ENCODE results near the gene NMU.
A peak's percentile ranks its signal among the peaks of the same experiment; 100 is the strongest.

The NMU gene

GRCh38 chr4:55650483-55650882, 14.4 kb upstream of the NMU start:
- Histone ChIP-seq H3K79me2 (no peaks in the 10 kb centered on the region), H3K4me1 (no peaks in the 10 kb centered on the region), H3K36me3 (ENCODE audit: control insufficient read depth, insufficient read depth, low read length) (no peaks in the 10 kb centered on the region), H3K9me3 (ENCODE audit: control insufficient read depth, low read length) (no peaks in the 10 kb centered on the region), H3K4me3 (ENCODE audit: low read depth, low read length) (no peak overlapping the region), H3K27ac (no peak overlapping the region), H3K27me3 (ENCODE audit: control insufficient read depth, insufficient read depth, low read length) (no peaks in the 10 kb centered on the region), H3K9ac (no peak overlapping the region), H3K4me2 (ENCODE audit: low read length) (no peak overlapping the region), H2AFZ (no peak overlapping the region)
- TF ChIP-seq CTCF (IDR thresholded peaks at IDR 0.05), result no peak

- Histone ChIP-seq H3K9ac (no peak overlapping the region), H3K27ac (no peak overlapping the region), H3K27me3 (ENCODE audit: control insufficient read depth, insufficient read depth, low read length) (no peaks in the 10 kb centered on the region), H2AFZ (no peak overlapping the region), H3K4me1 (no peaks in the 10 kb centered on the region), H3K36me3 (ENCODE audit: control insufficient read depth, insufficient read depth, low read length) (no peaks in the 10 kb centered on the region), H3K9me3 (ENCODE audit: control insufficient read depth, low read length) (no peaks in the 10 kb centered on the region), H3K79me2 (no peaks in the 10 kb centered on the region), H3K4me3 (ENCODE audit: low read depth, low read length) (no peak overlapping the region), H3K4me2 (ENCODE audit: low read length) (no peak overlapping the region)
- TF ChIP-seq CTCF (IDR thresholded peaks at IDR 0.05), result no peak
These were observed 1.2 kb upstream of the NMU start for GRCh38 chr4:55637272-55637820.

GRCh38 chr4:55636656-55636999, 530 bp upstream of the NMU start:
- H3K36me3 ChIP-seq (ENCODE audit: control insufficient read depth, insufficient read depth, low read length), result no peaks in the 10 kb centered on the region
- H3K4me3 ChIP-seq (ENCODE audit: low read depth, low read length), result peak overlapping the region; percentile 34
- peak overlapping the region; percentile 64 for H3K4me2 ChIP-seq (ENCODE audit: low read length)
- no peak overlapping the region for H3K9ac ChIP-seq
- no peaks in the 10 kb centered on the region for H3K9me3 ChIP-seq (ENCODE audit: control insufficient read depth, low read length)
- H3K27ac ChIP-seq, result no peak overlapping the region
- no peaks in the 10 kb centered on the region for H3K4me1 ChIP-seq
- TF ChIP-seq CTCF (IDR thresholded peaks at IDR 0.05), result no peak
- H3K79me2 ChIP-seq, result no peaks in the 10 kb centered on the region
- H2AFZ ChIP-seq, result no peak overlapping the region
- H3K27me3 ChIP-seq (ENCODE audit: control insufficient read depth, insufficient read depth, low read length), result no peaks in the 10 kb centered on the region

- Histone ChIP-seq H3K36me3 (ENCODE audit: control insufficient read depth, insufficient read depth, low read length) (no peaks in the 10 kb centered on the region), H3K4me1 (no peaks in the 10 kb centered on the region), H3K79me2 (no peaks in the 10 kb centered on the region), H3K4me2 (ENCODE audit: low read length) (peak overlapping the region; percentile 64), H2AFZ (no peak overlapping the region), H3K4me3 (ENCODE audit: low read depth, low read length) (no peak overlapping the region), H3K27ac (no peak overlapping the region), H3K9me3 (ENCODE audit: control insufficient read depth, low read length) (no peaks in the 10 kb centered on the region), H3K9ac (no peak overlapping the region), H3K27me3 (ENCODE audit: control insufficient read depth, insufficient read depth, low read length) (no peaks in the 10 kb centered on the region)
- no peak for TF ChIP-seq CTCF (IDR thresholded peaks at IDR 0.05)
These were observed 816 bp downstream of the NMU start for GRCh38 chr4:55635282-55635681.

- Histone ChIP-seq H3K4me3 (ENCODE audit: low read depth, low read length) (no peak overlapping the region), H3K4me2 (ENCODE audit: low read length) (no peak overlapping the region), H3K4me1 (no peaks in the 10 kb centered on the region), H3K9ac (no peak overlapping the region), H2AFZ (no peak overlapping the region), H3K79me2 (no peaks in the 10 kb centered on the region), H3K27me3 (ENCODE audit: control insufficient read depth, insufficient read depth, low read length) (no peaks in the 10 kb centered on the region), H3K9me3 (ENCODE audit: control insufficient read depth, low read length) (no peaks in the 10 kb centered on the region), H3K27ac (no peak overlapping the region), H3K36me3 (ENCODE audit: control insufficient read depth, insufficient read depth, low read length) (no peaks in the 10 kb centered on the region)
- no peak for TF ChIP-seq CTCF (IDR thresholded peaks at IDR 0.05)
These were observed 1.5 kb downstream of the NMU start for GRCh38 chr4:55634417-55635128.

Measured in parathyroid adenoma (tissue), 2 donors.